GM20000 (cell line): ENCODE results near the gene IVD.

Experiments
- DNase-seq: peaks from one replicate; pipeline ENCODE4 v3.0.0; 2012; ENCODE audit warnings: low spot score
- CTCF ChIP-seq: IDR thresholded peaks from 2 replicates; pipeline ENCODE4 v1.5.1; 2012; ENCODE audit warnings: mild to moderate bottlenecking, control low read depth; ENCODE audit errors: extremely low read depth, missing control alignments

The IVD gene

DNA sequence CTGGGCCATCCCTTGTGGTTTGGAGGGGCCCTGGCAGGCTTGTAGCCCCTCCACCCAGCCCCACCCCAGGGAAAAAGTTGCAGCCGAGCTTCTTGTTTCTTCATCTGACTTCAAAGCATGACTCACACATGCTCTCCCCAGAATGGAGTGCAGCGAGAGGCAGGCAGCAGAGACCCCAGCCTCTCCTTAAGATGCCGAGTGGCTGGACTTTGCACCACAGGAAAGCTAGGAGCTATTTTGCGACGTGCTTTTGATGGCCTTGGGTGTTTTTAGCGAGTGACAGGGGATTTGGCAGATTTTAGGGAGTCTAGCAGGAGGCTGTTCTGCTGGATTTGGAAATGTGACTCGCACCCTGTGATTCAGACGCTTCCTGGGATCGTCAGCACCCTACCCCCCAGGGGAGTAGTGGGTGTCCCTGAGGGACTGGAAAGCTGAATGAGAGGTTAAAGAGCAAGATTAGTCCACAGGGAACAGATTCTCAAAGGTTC lies 49.4 kb downstream of the IVD start:
- DNase-seq: no peak
- no peak for TF ChIP-seq CTCF

DNA sequence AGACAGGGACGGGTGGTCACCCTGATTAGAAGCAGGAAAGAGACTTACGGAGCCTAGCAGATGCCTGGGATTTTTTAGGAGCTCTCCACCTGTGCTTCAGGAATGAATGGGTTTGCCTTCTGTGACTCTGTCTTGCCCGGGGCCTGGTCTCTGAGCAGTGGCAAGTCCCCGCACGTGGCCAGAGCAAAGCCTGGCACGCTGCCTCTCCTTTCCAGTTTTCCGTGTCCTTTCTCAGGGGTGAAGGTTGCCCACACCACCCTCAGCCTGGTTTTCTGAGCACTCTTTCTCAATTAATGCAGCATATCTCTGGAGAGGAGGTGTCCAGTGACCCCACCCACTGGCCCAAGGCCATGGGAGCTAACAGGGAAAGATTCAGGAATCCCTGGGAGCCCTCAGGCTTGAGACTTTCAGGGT lies 50.7 kb downstream of the IVD start:
- no peak for TF ChIP-seq CTCF
- no peak for DNase-seq

DNA sequence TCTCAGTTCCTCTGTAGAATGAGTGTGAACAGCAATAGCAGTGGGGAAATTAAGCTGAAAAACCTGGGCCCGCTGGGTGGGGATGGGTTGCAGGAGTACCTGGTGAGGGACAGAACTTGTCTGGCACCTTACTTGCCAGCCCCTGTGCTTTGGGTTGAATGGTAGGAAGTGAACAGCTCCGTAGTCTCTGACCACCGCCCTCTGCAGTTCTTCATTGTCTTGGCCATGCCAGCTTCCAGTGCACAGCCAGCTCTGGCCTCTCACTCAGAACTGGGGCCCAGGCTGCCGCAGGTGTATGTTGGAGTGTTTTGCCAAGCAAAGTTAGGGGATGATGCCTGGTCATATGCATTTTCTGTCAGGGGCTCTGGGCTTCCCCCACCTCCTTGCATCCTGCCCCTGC lies 51.1 kb downstream of the IVD start:
- no peak for DNase-seq
- TF ChIP-seq CTCF: no peak

DNA sequence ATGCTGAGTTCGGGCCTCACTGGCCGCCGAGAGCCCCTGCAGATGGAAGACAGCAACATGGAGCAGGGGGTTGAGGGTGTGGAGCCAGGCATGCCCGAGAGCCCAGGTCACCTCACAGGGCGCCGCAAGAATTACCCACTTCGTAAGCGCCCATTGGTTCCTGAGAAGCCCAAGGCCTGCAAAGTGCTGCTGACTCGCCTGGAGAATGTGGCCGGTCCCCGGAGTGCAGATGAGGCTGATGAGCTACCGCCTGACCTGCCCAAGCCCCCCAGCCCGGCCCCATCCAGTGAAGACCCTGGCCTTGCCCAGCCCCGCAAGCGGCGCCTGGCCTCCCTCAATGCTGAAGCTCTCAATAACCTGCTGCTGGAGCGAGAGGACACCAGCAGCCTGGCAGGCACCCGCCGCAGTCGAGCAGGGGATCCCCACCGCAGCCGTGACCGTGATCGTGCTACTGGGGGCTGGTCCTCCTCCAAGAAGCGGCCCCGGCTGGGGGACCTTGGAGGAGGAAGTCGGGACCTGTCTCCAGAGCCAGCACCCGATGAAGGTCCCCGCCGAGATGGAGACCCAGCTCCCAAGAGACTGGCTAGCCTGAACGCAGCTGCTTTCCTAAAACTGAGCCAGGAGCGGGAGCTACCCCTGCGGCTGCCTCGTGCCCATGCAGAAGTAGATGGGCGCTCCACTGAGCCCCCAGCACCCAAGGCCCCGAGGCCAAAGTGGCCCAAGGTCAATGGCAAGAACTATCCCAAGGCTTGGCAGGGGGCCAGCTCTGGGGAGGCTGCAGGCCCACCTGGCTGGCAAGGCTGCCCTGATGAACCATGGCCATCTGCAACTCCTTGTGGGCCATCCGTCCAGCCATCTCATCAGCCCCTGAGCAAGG lies 53.1 kb downstream of the IVD start:
- no peak for DNase-seq
- no peak for TF ChIP-seq CTCF

DNA sequence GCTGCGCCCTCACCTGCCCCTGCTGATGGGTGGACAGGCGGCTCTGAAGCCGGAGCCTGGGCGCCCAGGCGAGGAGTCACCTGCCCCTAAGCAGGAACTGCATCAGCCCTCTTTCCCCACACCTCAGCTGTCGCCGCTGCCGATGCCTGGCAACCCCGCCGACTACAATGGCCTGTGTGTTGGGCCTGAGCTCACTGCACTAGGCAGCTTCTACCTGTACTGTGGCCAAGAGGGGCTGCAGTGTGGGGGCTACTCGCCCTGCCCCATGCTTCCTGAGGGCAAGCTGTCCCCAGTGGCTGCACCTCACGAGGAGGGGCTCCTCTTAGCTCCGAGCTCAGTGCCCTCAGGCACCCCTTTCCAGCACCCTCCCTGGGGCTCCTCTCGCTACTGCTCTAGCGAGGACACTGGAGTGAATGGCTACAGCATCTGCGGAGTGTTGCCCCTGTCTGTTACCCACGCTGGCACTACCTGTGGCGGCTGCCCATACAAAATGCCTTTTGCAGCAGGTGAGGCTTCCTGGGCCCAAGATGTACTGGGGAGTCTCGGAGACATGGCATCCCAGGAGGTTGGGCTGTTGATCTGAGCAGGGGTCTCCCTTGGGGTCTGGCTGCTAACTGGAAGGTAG lies 53.9 kb downstream of the IVD start:
- TF ChIP-seq CTCF: no peak
- DNase-seq: no peak

- TF ChIP-seq CTCF: no peak
- no peak for DNase-seq
Measured at GRCh38 chr15:40460404-40460803, 54.8 kb downstream of the IVD start.

DNA sequence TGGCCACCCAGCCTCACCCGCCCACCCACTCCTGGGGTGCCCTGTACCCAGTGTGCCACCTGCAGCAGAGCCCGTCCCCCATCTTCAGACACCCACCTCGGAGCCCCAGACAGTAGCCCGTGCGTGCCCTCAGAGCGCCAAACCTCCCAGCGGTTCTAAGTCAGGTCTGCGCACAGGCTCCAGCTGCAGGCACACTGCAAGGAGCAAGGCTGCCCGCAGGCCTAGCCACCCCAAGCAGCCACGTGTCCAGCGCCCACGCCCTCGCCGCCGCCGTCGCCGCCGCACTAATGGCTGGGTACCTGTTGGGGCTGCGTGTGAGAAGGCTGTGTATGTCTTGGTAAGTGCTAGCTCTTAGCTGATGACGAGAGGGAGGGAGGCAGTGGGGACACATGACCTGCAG lies 56.4 kb downstream of the IVD start:
- TF ChIP-seq CTCF: no peak

More for the DNA sequence above, 56.4 kb downstream of the IVD start:
- no peak for DNase-seq
